ENCODE measurements around the gene UGT1A1. TPM values are rescaled to one million over a fixed set of nuclear protein-coding genes. Genes with fewer than 3 reads are reported as not detected.

Gene UGT1A1
- total RNA-seq, 1 donor from 2014 or later, result not detected

DNA sequence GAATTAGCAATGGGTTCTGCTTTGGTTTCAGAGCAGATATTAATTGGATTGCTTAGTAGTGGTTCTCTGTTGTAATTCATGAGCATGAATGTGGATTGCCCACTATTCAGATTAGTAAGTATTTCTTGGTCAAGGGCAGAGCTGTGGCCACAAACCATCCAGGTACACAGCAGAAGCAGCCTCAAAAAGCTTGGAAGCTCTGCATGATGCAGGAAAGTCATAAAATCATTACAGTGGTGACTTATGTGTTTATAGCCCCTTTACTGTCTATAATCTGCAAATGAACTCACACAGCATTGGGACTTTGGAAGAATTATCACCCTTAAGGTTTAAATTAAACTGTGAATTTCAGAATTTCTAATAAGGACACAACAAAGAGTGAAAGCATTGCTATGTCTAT, 1.9 kb upstream of the UGT1A1 start:
- no peak for DNase-seq (ENCODE audit: low read depth in 2 of 2)

DNA sequence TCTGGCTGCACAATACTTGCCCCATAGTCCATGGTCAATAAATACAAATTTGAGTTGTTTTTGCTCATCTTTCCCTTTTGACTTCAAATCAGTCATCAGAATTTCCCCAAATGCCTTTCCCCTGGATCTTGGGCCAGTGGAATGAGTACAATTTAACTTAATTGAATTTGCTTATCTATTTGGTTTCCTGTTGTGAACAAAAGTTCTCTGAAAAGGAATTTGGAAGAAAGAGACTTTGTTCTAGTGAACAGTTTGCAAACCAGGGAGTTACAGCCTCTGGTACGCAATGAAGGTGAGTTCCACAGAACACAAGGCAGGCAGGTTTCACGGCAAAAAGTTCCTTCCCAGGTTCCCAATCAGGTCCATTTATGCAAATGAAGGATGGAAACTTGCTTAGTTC, 1.2 kb upstream of the UGT1A1 start:
- DNase-seq (ENCODE audit: low read depth in 2 of 2), result no peak

DNA sequence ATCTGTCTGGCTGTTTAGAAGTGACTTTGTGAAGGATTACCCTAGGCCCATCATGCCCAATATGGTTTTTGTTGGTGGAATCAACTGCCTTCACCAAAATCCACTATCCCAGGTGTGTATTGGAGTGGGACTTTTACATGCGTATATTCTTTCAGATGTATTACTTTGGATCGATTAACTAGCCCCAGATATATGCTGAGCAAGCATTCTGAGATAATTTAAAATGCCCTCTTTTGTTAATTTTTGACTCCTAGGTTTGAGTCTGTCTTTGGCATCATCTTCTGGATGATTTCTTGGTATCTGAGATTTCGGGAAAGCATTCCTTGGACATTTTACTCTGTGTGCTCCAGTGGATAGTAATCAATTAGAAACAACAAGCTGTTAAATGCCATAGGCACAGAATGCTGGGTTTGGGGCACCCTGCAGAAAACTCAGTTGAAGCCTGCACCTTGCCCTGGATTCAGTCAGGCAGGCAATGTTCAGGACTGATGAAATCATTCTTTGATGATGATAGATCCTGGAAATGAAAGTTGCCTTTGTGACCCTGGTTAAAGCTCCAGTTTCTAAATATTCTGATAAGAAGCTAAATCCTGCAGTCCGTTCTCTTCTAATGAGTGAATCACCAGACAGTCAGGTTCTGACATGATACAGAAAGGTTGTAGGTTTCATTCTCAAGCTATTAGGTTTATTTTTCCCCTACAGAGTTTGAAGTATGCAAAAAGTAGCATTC, 1.1 kb downstream of the UGT1A1 start:
- no peak for DNase-seq (ENCODE audit: low read depth in 2 of 2)

DNA sequence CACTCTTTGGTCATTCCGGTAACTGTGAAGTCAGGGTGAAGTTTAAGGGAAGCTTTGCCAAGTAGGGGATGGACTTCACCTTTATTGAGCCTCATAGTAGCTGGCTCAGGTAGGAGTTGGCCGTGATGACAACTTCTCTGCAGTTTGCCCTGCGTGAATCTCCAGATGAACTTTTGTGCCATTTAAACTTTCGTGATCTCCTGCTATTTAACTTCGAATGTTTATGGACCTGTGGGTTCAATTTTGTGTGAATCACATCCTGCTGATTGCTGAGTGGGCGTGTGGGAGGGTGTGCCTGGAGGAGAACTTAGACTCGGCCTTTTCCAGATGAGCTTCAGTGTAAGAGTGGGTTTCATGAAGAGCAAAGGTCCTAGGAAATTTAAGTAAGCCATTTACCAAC, 4.2 kb downstream of the UGT1A1 start:
- DNase-seq (ENCODE audit: low read depth in 2 of 2), result peak in 1 of 2 donors; percentile 7

DNA sequence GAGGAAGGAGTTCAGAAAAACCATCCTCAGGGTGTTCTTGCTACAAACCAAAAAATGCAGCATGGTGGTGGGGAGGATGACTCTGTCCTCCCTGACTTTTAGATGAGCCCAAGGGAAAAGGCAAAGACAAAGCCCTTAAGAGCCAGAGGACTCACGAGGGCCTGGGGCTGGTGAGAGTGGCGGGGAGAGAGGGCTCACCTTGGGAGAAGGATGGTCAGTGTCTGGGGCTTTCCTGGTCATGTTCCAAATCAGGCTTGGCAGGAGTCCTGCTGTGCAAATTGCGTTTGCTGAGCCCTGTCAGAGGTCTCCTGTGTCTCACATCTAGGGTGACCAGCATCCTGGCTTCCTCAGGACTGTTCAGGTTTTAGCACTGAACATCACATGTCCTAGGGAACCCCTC, 4.7 kb downstream of the UGT1A1 start:
- DNase-seq (ENCODE audit: low read depth in 2 of 2), result no peak

DNA sequence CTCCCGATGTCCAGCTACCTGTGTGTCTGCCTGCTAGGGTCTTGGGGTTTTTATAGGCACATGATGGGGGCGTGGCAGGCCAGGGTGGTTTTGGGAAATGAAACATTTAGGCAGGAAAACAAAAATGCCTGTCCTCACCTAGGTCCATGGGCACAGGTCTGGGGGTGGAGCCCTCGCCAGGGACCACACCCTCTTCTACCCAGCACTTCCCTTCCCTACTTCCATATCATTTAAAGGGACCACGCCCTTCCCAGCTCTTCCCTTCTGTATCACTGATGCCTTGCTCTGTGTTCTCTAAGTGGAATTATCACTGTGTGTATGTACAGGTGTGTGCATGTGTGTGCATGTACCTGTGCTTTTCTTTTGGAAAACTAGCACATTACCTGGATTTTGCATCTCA, 6.3 kb downstream of the UGT1A1 start:
- no peak for DNase-seq (ENCODE audit: low read depth in 2 of 2)

DNA sequence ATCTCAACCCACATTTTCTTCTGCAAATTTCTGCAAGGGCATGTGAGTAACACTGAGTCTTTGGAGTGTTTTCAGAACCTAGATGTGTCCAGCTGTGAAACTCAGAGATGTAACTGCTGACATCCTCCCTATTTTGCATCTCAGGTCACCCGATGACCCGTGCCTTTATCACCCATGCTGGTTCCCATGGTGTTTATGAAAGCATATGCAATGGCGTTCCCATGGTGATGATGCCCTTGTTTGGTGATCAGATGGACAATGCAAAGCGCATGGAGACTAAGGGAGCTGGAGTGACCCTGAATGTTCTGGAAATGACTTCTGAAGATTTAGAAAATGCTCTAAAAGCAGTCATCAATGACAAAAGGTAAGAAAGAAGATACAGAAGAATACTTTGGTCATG, 8.0 kb downstream of the UGT1A1 start:
- DNase-seq (ENCODE audit: low read depth in 2 of 2), result no peak

DNA sequence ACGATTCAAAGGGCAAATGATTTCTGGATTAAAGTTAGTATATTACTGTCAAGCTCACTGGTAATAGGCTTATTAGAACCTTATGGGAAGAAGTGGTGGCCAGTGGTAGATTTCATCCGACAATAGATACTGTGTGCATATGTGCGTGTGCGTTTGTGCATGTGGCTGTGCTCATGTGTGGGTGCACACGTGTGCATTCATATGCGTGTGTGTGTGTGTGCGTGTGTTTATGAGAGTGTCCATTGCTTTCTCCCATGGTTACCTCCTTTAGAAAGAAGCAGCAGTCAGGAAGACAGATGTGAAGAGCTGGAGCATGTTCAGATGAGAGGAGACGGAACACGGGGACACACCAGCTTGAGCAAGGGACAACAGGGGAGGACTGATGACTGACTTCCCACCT, 9.2 kb downstream of the UGT1A1 start:
- no peak for DNase-seq (ENCODE audit: low read depth in 2 of 2)

DNA sequence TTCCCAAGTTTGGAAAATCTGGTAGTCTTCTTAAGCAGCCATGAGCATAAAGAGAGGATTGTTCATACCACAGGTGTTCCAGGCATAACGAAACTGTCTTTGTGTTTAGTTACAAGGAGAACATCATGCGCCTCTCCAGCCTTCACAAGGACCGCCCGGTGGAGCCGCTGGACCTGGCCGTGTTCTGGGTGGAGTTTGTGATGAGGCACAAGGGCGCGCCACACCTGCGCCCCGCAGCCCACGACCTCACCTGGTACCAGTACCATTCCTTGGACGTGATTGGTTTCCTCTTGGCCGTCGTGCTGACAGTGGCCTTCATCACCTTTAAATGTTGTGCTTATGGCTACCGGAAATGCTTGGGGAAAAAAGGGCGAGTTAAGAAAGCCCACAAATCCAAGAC, 12.1 kb downstream of the UGT1A1 start:
- no peak for DNase-seq (ENCODE audit: low read depth in 2 of 2)

DNA sequence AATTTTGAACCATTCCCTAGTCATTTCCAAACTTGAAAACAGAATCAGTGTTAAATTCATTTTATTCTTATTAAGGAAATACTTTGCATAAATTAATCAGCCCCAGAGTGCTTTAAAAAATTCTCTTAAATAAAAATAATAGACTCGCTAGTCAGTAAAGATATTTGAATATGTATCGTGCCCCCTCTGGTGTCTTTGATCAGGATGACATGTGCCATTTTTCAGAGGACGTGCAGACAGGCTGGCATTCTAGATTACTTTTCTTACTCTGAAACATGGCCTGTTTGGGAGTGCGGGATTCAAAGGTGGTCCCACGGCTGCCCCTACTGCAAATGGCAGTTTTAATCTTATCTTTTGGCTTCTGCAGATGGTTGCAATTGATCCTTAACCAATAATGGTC, 12.5 kb downstream of the UGT1A1 start:
- DNase-seq (ENCODE audit: low read depth in 2 of 2), result no peak

DNA sequence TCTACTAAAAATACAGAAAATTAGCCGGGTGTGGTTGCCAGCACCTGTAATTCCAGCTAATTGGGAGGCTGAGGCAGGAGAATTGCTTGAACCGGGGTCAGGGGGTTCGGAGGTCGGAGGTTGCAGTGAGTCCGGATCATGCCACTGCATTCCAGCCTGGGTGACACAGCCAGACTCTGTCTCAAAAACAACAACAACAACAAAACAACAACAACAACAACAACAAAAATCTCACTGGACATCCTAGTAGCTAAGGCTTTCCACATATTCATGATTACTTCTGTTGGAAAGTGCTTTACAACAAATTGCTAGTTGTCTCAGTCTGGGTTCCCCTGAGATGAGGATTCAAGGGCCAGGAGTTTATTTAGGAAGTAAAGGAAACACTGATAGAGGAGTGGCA, 13.8 kb downstream of the UGT1A1 start:
- no peak for DNase-seq (ENCODE audit: low read depth in 2 of 2)

DNA sequence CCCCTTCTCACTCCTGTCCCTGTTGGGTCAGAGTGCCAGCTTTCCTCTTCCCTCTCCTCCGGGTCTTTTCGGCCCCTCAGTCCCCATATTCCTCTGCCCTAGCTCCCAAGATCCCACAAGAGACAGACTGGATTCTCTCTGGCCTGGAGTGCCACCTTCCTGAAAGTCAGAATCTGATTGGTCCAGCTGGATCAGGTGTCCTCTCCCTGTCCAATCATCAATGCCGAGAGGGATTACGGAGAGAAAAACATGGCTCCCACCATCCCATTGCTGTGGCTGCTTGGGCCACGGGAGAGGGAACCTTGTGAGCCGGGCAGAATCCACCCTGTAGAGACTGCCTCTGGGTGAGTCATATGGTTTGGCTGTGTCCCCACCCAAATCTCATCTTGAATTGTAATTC, 15.3 kb downstream of the UGT1A1 start:
- no peak for DNase-seq (ENCODE audit: low read depth in 2 of 2)

DNA sequence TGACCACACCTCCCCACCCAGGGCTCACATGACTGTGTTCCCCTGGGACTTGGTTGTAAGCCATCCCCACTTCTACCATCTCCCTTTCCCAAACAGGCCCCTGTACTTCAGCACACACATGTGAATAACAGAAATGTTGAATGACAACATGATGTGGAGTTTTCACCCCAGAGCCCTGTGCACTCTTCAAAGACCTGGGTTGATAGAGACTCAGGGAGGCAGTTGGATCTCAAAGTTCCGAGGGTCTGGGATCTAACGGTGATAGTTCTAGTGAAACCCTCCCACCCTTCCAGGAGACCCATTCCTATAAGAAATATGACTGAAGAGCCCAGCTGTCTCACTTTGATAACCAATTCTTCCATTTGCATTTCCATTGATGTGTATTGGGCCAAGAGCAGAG, 18.0 kb downstream of the UGT1A1 start, which contains the start of gene MROH2A:
Gene MROH2A, plus strand, starts transcription at position 301 of the 400 bp plus-strand sequence. CDS start 1,029 bp downstream, outside the sequence.
- no peak for DNase-seq (ENCODE audit: low read depth in 2 of 2)

DNA sequence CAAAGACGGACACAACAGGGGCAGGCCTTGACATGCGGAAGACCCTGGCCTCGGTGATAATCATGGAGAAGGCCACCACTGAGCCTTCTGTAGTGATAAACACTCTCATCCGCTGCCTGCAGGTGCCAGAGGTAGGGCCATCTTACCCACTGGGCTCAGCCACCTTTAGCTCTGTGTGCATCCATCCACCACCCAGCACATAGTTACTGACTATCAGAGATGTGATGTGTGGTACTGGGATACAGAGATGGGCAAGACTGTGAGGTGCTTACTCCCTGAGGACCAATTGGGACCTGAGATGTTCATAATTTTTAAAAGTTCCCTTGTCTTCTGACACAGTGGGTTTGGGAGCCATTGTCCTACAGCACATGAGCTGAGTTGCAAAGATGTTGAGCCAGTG, 19.7 kb downstream of the UGT1A1 start:
- no peak for DNase-seq (ENCODE audit: low read depth in 2 of 2)

DNA sequence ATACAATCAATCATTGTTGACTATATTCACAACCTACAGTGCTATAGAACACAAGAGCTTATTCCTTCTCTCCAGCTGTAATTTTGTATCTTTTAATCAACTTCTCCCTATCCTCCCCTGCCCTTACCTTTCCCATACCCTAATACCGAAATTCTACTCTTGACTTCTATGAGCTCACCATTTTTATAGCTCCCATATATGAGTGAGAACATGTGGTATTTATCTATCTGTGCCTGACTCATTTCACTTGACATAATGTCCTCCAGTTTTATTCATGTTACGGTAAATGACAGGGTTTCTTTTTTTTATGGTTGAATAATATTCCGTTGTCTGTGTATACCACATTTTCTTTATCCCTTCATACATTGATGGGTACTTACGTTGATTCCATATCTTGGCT, 20.7 kb downstream of the UGT1A1 start:
- DNase-seq (ENCODE audit: low read depth in 2 of 2), result no peak

DNA sequence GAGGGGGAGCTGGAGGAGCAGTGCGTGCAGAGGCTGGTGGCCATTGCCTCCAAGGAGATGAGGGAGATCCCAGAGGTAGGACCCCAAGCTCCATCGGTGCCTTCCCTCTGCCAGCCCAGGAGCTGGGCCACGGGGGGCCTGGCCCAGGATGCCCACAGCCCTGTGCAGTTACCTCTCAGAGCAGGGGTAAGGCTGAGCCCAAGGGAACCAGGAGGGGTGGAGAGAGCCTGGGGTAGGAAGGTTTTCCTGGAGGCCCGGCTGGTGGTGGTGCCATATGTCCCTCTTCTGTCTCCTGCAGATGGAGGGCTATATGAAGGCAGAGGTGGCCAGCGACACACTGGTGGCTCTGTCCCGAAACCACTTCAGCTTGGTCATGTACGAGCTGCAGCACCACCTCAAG, 29.5 kb downstream of the UGT1A1 start:
- DNase-seq (ENCODE audit: low read depth in 2 of 2), result no peak

DNA sequence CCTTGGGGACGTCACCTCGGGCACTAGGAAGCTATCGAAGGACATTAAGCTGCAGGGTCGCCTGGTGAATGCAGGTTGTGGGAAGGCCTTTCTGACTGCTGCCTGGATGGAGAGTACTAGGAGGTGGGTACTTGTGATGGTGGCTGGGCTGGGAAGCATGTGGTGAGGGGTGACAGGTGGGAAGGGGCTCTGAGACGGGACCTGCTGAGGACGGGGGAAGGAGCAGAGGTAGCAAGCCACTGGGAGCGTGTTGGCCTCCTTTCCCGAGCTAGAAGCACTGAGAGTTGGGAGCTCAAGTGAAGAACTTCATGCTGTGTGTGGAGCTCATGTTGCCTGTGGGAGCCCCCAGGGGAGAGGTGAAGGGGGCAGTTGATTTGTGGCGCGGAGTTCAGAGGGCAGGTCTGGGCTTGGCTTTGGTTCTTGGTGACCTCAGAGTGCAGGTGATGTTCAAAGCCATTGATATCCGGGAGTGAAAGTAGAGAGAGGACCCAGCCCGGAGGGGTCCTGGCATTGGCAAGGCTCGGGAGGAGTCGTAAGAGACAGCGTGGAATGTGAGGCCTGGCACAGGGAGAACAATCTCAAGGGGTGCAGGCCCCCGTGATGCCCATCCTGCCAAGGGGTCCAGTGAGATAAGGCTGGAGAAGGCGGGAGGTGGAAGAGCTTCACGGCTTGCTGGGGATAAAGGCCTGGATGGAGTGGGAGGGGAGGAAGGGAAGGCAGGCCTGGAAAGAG, 31.2 kb downstream of the UGT1A1 start:
- no peak for DNase-seq (ENCODE audit: low read depth in 2 of 2)

DNA sequence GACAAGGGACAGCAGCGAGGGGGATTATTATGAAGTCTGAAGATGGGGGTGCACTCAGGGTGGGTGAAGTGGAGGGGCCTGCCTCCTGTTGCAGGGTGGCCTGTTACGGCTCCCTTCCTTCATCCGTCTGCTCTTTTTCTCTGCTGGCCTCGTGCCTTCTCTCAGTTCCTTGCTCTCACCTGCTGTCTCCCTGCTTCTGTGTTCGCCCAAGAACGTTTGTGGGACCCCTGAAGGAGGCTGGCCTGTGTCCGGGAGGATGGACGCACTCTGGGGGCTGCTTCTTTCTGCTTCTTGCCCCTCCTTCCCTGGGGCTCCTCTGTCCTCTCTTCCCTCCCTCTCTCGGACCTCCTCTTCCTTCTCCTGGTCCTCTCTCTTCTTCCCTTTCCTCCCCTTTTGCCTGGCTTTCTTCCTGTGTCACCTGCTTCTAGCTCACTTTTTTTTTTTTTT, 31.8 kb downstream of the UGT1A1 start:
- no peak for DNase-seq (ENCODE audit: low read depth in 2 of 2)

DNA sequence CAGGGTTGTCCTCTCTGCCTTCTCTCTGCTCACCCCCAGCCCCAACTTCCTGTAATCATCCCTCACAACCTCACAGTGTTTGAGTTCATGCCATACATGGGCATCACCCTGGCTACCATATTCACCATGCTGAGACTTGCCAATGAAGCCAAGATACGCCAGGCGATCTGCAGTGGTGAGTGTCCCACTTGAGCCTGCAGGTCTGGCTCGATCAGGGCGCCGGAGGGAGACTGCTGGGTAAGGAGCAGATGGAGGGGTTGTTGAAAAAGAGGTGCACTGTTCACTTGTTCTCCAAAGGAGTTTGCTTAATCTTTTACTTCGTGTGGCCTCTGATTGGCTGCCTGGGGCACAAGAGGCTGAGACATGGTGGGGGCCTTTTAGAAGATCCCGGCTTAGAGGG, 32.6 kb downstream of the UGT1A1 start:
- DNase-seq (ENCODE audit: low read depth in 2 of 2), result no peak

DNA sequence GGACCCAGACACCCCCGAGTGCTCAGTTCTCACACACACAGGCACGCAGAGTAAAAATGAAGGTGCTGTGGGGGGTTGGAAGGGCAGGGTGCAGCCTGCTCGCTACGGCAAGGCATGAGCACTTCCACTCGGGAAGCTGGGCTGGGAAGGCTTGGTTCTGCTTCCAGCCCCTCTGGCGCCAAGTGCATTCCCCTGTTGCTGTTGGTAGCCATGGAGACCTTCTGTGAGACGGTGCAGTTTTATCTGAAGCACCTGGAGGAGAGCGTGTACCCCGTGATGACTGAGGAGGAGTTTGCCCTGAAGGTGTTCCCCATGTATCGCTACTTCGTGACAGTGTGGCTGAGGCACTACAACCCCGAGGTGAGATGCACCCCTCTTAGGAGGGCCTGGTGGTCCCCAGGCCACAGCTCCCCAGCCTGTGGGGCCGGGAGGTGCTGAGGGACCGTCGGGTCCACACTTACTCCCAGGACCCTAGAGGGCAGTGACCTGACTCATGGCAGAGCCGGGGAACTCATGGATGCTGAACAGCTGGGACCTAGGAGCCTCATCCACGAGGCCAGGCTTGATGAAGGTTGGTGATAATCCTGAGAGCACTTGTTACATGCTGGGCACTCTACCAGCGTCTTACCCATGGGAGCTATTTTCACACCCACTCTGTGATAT, 33.5 kb downstream of the UGT1A1 start:
- no peak for DNase-seq (ENCODE audit: low read depth in 2 of 2)

DNA sequence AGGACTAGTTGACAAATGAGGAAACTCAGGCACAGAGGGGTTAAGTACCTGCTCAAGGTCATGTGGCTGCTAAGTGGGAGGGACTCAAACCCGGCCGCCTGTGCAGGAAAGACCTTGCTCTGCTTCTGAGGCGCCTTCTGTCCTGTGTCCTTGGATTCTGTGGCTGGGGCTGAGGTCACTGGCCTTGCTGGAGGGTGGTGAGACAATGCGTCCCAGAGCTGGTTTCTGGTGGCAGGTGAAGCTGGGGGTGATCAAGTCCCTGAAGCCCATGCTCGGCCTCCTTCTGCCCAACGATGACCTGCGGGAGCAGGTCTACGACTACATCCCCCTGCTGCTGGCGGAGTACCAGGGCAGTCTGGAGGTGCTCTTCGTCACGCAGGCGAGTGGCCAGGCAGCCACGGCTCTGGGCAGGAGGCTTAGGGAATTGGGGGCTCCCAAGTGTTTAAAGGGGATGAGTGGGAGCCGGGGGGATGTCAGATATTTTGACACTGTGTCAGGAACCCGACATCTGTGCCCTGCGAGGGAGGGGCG, 34.1 kb downstream of the UGT1A1 start:
- no peak for DNase-seq (ENCODE audit: low read depth in 2 of 2)

DNA sequence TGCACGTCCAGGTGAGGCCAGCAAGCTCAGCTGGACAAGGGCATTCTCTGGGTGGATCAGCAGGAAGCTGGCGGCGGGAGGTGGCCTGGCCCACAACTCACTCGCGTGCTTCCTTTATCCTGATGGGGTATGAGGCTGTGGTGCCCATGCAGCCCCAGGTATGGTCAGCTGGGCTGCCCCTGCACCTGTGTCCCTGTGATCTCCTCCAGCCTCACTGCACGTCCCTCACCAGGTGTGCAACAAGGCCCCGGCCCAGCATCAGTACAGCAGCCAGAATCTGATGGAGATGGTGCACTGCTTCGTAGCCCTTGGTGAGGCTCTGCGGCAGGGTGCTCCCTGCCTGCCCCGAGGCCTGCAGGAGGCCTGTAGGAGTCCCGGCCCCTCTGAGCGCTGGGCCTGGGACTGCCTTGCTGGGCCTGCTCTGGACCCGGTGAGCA, 35.7 kb downstream of the UGT1A1 start:
- DNase-seq (ENCODE audit: low read depth in 2 of 2), result no peak

Measured in lung microvascular endothelial cell (primary cell).